HCT116 (cell line): ENCODE data around the gene TM7SF3. TPM values are rescaled to one million over a fixed set of nuclear protein-coding genes. Genes with fewer than 3 reads are reported as not detected.

Source experiments
- ATAC-seq: fragments of 200-7000 bp; cut with Tn5 transposase; 2 replicates; pipeline ENCODE4 v1.9.1; 2020; ENCODE audit warnings: mild to moderate bottlenecking, moderate library complexity
- BruUV-seq: library from RNA; stranded (reverse); fragments of 400-500 nt; replicated peaks from 2 replicates; lab custom pipeline; 2021; lab: Mats Ljungman, UMichigan
- CTCF ChIA-PET: fragments of 300-600 bp; sonication (Branson Sonifier 250); formaldehyde crosslinking; loops from one replicate; lab custom pipeline; 2021; ENCODE audit warnings: antibody characterized with exemption; lab: Charles Lee
- POLR2A ChIA-PET: fragments of 300-600, 350-600 bp; sonication (Branson Sonifier 250); formaldehyde crosslinking; loops from one replicate; lab custom pipeline; 2021; ENCODE audit warnings: antibody characterized with exemption; lab: Charles Lee
- RAD21 ChIA-PET, 2 experiments: fragments of 300-600 bp; sonication (Branson Sonifier 250); formaldehyde crosslinking; loops; one replicate each; lab custom pipeline; 2023; ENCODE audit warnings: low total read pairs in 2 of 2; ENCODE audit not compliant: uncharacterized antibody in 2 of 2, unreplicated experiment in 2 of 2, low non-redundant PET in 1 of 2; lab: Charles Lee
- DNase-seq: peaks from one replicate; pipeline ENCODE4 v3.0.0-alpha.2; 2010; ENCODE audit warnings: low read depth, low spot score
- H2AFZ ChIP-seq: fragments of 200-600 bp; shearing (Covaris generic), sonication (generic); 2 replicates; pipeline ENCODE4 v1.6.1; 2017; ENCODE audit warnings: low read depth, mixed run types, mixed read lengths, antibody characterized with exemption, low read length; ENCODE audit not compliant: poor library complexity, severe bottlenecking
- H3K27ac ChIP-seq: 2 replicates; pipeline ENCODE4 v1.5.1; 2012; ENCODE audit warnings: low read depth, low read length
- H3K27me3 ChIP-seq: fragments of 200-600 bp; sonication (generic); 2 replicates; pipeline ENCODE4 v1.6.1; 2016; ENCODE audit warnings: mixed run types, low read length, mixed read lengths; ENCODE audit not compliant: insufficient read depth
- H3K36me3 ChIP-seq, 2 experiments: fragments of 200-500 bp in 1 of 2; fragments of 200-600 bp in 1 of 2; sonication (Bioruptor generic) in 1 of 2; sonication (generic) in 1 of 2; 2 replicates each; pipeline versions ENCODE4 v1.5.1 to v1.6.1; 2014 to 2016; ENCODE audit warnings: low read length in 2 of 2, inconsistent platforms in 1 of 2, mixed read lengths in 1 of 2, mixed run types in 1 of 2; ENCODE audit not compliant: insufficient read depth in 2 of 2, control insufficient read depth in 1 of 2
- H3K4me1 ChIP-seq, 2 experiments: fragments of 200-600 bp in 1 of 2; sonication (generic) in 1 of 2; 2 replicates each; pipeline versions ENCODE4 v1.5.1 to v1.6.1; 2012 to 2017; ENCODE audit warnings: low read length in 2 of 2, inconsistent platforms in 1 of 2, mild to moderate bottlenecking in 1 of 2, mixed read lengths in 1 of 2, mixed run types in 1 of 2, moderate library complexity in 1 of 2; ENCODE audit not compliant: insufficient read depth in 2 of 2, control insufficient read depth in 1 of 2
- H3K4me2 ChIP-seq: fragments of 200-600 bp; sonication (generic); 2 replicates; pipeline ENCODE4 v1.6.1; 2017; ENCODE audit warnings: mixed run types, low read length, mixed read lengths
- H3K4me3 ChIP-seq, 2 experiments: fragments of 200-600 bp in 1 of 2; sonication (generic) in 1 of 2; replicated peaks in 1 of 2; 2 replicates each; pipeline ENCODE4 v1.5.1; 2011 to 2016; ENCODE audit warnings: low read length in 2 of 2, control low read depth in 1 of 2, low read depth in 1 of 2, mild to moderate bottlenecking in 1 of 2, mixed read lengths in 1 of 2, mixed run types in 1 of 2
- H3K79me2 ChIP-seq: fragments of 200-600 bp; sonication (generic); 2 replicates; pipeline ENCODE4 v1.6.1; 2017; ENCODE audit warnings: mild to moderate bottlenecking, mixed run types, low read length, moderate library complexity, mixed read lengths; ENCODE audit not compliant: insufficient read depth
- H3K9ac ChIP-seq: fragments of 200-600 bp; sonication (generic); 2 replicates; pipeline ENCODE4 v1.6.1; 2016; ENCODE audit warnings: low read length, mixed read lengths
- H3K9me2 ChIP-seq: fragments of 200-600 bp; sonication (generic), shearing (Covaris generic); 2 replicates; pipeline ENCODE4 v1.6.1; 2017; ENCODE audit warnings: mixed run types, mild to moderate bottlenecking, moderate library complexity; ENCODE audit not compliant: insufficient read depth
- H3K9me3 ChIP-seq, 2 experiments: fragments of 200-500 bp in 1 of 2; fragments of 200-600 bp in 1 of 2; sonication (Bioruptor generic) in 1 of 2; sonication (generic) in 1 of 2; 2 replicates each; pipeline ENCODE4 v1.6.1; 2014 to 2017; ENCODE audit warnings: low read length in 2 of 2, mixed read lengths in 2 of 2, inconsistent platforms in 1 of 2, low read depth in 1 of 2, mild to moderate bottlenecking in 1 of 2, mixed run types in 1 of 2, moderate library complexity in 1 of 2; ENCODE audit not compliant: control insufficient read depth in 1 of 2, insufficient read depth in 1 of 2
- H4K20me1 ChIP-seq: fragments of 200-600 bp; sonication (generic), shearing (Covaris generic); 2 replicates; pipeline ENCODE4 v1.6.1; 2017; ENCODE audit warnings: mixed run types, mild to moderate bottlenecking, moderate library complexity; ENCODE audit not compliant: insufficient read depth
- CBX3 ChIP-seq: IDR thresholded peaks from 2 replicates; pipeline ENCODE4 v1.6.1; 2012; ENCODE audit warnings: low read depth
- CTCF ChIP-seq, 3 experiments: fragments of 200-600 bp in 1 of 3; sonication (generic) in 1 of 3; IDR thresholded peaks in 2 of 3; conservative IDR thresholded peaks in 1 of 3; 2 replicates each; pipeline ENCODE4 v1.5.1; 2012 to 2017; ENCODE audit warnings: low read depth in 2 of 3, low read length in 2 of 3, antibody characterized with exemption in 1 of 3, borderline replicate concordance in 1 of 3, control low read depth in 1 of 3, mild to moderate bottlenecking in 1 of 3, mixed read lengths in 1 of 3, mixed run types in 1 of 3, moderate library complexity in 1 of 3; ENCODE audit not compliant: insufficient read depth in 1 of 3
- EGR1 ChIP-seq: IDR thresholded peaks from 2 replicates; pipeline ENCODE4 v1.6.1; 2012; ENCODE audit warnings: low read depth
- EZH2phosphoT487 ChIP-seq: fragments of 200-600 bp; IDR thresholded peaks from 2 replicates; pipeline ENCODE4 v1.6.1; 2018; ENCODE audit warnings: antibody characterized with exemption, borderline replicate concordance
- POLR2A ChIP-seq: IDR thresholded peaks from 2 replicates; pipeline ENCODE4 v1.7.0; 2011; ENCODE audit warnings: borderline replicate concordance; ENCODE audit not compliant: insufficient read depth, insufficient read length; ENCODE audit errors: extremely low read depth
- POLR2AphosphoS5 ChIP-seq: IDR thresholded peaks from 2 replicates; pipeline ENCODE4 v1.6.1; 2011; ENCODE audit warnings: mild to moderate bottlenecking, low read depth, low read length, moderate library complexity
- SP1 ChIP-seq: IDR thresholded peaks from 2 replicates; pipeline ENCODE4 v1.6.1; 2012; ENCODE audit warnings: low read depth
- SRF ChIP-seq: IDR thresholded peaks from 2 replicates; pipeline ENCODE4 v1.6.1; 2012; ENCODE audit warnings: low read depth
- ZFX ChIP-seq: fragments of 450-650 bp; IDR thresholded peaks from 2 replicates; pipeline ENCODE4 v1.6.1; 2017
- intact Hi-C: fragments of 100-400 bp; cut with micrococcal nuclease; formaldehyde crosslinking; loops from 2 replicates; pipeline ENCODE4 v1.10.0; 2022
- total RNA-seq: library from RNA; stranded (reverse); gene quantifications from one replicate; pipeline ENCODE4 v1.2.1, GENCODE V29; 2021; ENCODE audit not compliant: unreplicated experiment

Gene TM7SF3
- total RNA-seq, 1 experiment from 2014 or later, result 46.5 TPM

- H3K9me2 ChIP-seq, result no peaks in the 10 kb centered on the region
- H3K4me2 ChIP-seq, result peak overlapping the region; percentile 85
- H3K9me3 ChIP-seq, result no peaks in the 10 kb centered on the region
- H3K27me3 ChIP-seq, result no peaks in the 10 kb centered on the region
- intact Hi-C loops, result loop anchor here (5.0 kb wide), 1 partner anchor 73 kb away; the partner anchor contains the start of gene TM7SF3
- ATAC-seq, result no peak
- H4K20me1 ChIP-seq, result peaks cover 11% of the 10 kb centered on the region; the same call in 1 of the 2 replicates
- H3K4me3 ChIP-seq, result peak overlapping the region; percentile 71 to 98
- H3K27ac ChIP-seq, result peak overlapping the region; percentile 77
- ChIA-PET POLR2A (no interaction called here), CTCF (no interaction called here), RAD21 (no interaction called here)
- peaks cover 0 to 9% of the 10 kb centered on the region in 2 experiments; a peak in 2 of 4 replicates for H3K36me3 ChIP-seq
- H3K9ac ChIP-seq, result peak overlapping the region; percentile 98
- peaks cover 3 to 26% of the 10 kb centered on the region in 2 experiments for H3K4me1 ChIP-seq
- no peak for TF ChIP-seq CTCF (IDR thresholded peaks at IDR 0.05 in 2 of 3, conservative IDR thresholded peaks at IDR 0.05 in 1 of 3; ENCODE audit: borderline replicate concordance in 1 of 3, insufficient read depth in 1 of 3, low read depth in 2 of 3, low read length in 2 of 3)
- TF ChIP-seq ZFX, result no peak
- no peak for TF ChIP-seq SP1
- TF ChIP-seq SRF, result no peak
- TF ChIP-seq CBX3, result no peak
- TF ChIP-seq EZH2phosphoT487, result no peak
- no peak for TF ChIP-seq EGR1
- no peak for TF ChIP-seq POLR2A
- no peak for TF ChIP-seq POLR2AphosphoS5
- TF ChIP-seq, all 23 proteins: peak for 0
- no peak for DNase-seq
- TSS peak; percentile 46 for BruUV-seq
- Histone ChIP-seq H2AFZ (no peak overlapping the region), H3K79me2 (peaks cover 94% of the 10 kb centered on the region)
Observed at GRCh38 chr12:26939192-26939832, 74.9 kb downstream of the TM7SF3 start.
